ENCODE results near the gene SH3RF3.
"Not testable (repeated sequence)": the region's sequence is repeated elsewhere in the genome, so short reads cannot be mapped to it uniquely, and the experiment has no call there.

The SH3RF3 gene

DNA sequence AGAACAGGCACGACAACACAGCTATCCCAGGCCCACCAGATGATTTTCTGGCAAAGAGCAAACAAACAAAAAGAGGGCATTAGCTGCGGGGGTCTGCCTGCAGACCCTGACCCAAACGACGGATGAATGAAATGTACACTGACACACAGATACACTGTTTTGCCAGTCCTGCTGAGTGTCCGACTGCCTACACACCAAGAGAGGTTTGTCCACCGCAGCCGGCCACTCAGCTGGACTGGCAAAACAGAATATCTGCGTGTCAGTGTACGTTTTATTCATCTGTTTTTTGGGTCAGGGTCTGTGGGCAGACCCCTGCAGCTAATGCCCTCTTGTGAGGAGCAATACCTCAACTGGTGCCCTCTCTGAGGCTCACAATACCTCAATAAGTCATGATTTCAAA is 10.7 kb upstream of the SH3RF3 start:
- no peak for DNase-seq

DNA sequence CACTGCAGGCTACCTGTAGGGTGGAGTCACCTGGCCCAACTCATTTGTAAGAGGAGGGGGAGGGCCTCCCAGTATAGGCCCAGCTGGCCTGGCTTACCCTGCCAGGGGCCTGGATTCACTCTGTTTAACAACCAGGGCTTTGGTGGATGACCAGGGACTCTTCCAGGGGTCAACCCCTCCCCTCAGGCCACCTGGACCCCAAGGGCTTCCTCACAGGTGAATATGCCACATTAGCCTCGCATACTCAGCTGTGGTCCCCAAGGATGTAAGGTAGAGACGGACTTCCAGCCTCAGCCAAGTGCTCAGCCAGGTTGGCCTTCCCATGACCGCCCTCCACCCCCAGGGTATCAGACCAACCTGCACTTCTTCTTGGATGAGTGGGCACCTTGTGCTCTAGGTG is 8.8 kb upstream of the SH3RF3 start:
- no peak for DNase-seq

DNA sequence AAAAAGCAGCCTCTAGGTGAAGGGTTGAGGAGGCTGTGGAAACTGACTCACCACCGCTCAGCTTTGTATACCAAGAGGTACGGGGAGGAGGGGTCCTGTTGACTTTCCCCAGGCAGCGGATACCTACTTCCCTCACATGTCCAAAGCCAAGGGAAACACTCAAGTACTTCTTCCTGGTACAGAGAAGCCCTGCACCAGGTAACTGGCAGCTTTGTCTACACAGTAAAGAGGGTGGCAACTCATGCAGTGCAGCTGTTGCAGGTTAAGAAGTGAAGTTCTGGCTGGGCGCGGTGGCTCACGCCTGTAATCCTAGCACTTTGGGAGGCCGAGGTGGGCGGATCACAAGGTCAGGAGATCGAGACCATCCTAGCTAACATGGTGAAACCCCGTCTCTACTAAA is 8.3 kb upstream of the SH3RF3 start:
- DNase-seq, result not testable (repeated sequence)

DNA sequence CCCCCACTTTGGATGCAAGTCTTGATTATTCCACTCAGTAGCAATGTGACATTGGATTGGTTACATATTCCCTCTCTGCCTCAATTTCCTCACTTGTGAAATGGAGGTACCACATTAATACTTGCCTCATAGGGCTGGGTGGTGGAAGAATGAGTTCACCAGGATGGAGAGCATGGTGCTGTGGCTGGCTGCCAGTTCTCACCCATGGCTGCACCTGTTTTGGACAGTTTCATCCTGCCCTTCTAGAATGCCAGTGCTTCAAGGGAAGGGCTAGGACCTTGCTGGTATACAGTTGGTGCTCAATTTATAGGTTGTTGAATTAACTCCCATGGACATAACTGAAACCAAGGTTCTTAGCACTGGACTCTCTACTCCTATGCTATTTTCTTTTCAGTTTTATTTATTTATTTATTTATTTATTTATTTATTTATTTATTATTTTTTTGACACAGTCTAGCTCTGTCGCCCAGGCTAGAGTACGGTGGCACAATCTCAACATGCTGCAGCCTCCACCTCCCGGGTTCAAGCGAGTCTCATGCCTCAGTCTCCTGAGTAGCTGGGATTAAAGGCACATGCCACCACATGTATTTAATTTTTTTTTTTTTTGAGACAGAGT is 5.3 kb upstream of the SH3RF3 start:
- DNase-seq, result no peak

DNA sequence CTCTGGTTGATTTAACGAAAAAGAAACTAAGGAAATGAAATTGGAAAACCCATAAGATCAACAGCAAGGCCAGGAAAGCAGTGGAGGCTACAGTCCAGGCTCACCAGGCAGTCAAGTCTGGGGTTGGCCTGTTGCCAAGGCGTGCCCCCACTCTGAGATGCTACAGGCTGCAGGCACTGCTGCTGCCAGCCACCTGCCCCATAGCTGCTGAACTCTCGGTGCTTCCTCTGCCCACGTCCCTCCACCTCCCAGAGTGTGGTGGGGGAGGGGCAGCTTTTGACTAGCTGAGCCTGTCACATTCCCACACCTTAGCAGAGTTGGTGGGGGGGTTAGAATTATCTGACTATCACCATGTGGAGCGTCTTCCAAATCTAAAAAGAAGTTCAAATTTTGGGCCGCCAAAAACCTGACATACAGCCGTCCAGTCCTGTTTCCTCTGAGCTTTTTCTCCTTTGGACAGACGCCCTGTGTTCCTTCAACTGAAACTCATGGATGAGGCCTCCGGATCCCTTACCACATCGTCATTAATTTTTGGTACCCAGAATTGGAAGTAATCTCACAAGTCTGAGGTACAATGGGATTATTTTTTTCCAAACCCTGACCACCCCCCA is 3.9 kb upstream of the SH3RF3 start:
- DNase-seq, result no peak

DNA sequence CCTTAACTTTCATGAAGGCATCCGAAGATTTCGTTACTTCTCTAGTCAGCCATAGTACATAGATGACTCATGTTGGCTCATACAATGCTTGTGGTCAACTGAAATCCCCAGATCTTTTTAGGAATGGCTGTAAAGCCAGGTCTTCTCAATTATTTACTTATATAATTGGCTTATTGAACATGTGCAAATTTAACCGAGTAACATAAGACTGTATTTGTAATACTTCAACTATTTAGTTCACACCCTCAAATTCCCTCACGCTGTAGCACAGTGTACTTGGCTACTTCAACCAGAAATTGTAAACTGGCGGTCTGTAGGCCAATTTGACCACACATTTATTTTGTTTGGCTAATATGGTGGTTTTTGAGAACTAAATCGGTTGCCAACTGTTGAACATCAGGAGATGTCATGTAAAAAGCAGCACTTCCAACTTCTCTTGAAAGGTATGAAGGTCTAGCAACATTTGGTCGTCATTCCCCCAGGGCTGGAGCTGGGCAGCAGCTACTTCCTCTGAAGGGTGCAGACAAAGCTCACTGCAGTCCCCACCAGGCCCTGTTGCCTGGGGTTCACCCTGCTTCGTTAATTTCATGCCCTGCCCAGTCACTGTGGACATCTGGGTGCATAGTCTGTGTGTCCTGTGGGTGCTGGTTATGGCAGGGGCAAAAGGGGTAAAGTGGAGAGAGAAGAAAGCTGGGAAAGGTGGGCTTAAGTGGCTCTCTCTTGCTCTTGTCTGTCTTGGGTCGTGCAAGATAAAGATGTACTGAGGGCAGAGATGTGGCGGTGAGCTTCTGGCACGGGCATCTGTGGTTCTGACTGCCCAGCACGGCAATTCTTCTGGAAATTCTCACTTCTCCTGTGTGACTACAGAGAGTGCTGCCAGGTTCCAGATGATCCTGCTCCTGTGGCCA is 3.2 kb upstream of the SH3RF3 start:
- peak; percentile 96 for DNase-seq

DNA sequence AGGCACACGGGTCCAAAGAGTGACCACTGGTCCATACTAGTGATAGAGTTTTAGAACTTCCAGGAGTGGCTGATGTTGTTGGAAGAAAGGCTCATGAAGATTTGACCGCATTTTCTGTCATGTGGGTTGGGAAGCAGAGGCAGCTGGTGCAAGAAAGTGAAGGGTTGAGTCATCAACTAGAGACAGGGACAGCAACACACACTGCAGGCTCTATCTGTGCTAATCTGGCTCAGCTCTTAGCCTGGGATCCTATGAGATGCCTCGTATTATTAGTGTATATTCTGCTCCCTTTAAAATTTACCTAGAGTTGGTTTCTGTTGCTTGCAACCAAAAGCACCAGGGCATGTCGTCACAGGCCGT is 2.5 kb upstream of the SH3RF3 start:
- peak; percentile 91 for DNase-seq

DNA sequence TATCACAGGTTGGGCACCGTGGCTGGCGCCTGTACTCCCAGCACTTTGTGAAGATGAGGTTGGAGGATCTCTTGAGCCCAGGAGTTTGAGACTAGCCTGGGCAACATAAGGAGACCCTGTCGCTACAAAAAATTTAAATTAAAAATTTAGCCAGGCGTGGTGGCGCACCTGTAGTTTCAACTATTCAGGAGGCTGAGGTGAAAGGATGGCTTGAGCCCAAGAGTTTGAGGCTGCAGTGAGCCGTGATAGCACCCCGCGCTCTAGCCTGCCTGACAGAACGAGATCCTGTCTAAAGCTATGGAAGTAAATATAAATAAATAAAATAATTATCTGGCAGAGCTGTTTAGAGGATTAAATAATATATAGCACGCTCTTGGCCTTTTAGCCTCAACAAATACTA is 1.4 kb upstream of the SH3RF3 start:
- DNase-seq, result no peak

DNA sequence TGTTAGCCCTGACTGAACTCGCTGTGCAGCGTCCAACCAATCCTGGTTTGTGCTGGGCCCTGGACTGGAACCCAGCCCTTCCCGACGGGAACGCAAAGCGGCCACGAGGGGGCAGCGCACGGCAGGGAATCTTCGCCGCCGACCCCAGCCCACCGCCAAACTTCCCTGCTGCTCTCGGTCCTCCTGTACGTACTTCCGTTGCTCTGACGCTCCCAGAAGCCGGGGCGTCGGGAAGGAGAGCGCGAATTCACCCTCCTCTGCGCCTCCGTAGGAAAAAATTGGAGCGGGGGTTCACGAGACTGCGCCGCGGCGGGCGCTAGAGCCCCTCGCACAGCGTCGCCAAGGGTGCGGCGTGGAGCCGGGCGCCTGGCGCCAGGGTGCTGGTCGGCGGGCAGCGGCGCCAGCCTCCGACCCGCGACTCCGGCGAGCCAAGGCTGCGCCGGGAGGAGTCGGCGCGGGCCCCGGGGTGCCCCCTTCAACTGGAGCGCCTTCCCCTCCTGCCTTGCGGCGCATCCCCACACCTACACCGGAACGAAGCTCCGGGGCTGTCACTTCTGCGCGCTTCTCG is 873 bp upstream of the SH3RF3 start:
- peak; percentile 88 for DNase-seq

DNA sequence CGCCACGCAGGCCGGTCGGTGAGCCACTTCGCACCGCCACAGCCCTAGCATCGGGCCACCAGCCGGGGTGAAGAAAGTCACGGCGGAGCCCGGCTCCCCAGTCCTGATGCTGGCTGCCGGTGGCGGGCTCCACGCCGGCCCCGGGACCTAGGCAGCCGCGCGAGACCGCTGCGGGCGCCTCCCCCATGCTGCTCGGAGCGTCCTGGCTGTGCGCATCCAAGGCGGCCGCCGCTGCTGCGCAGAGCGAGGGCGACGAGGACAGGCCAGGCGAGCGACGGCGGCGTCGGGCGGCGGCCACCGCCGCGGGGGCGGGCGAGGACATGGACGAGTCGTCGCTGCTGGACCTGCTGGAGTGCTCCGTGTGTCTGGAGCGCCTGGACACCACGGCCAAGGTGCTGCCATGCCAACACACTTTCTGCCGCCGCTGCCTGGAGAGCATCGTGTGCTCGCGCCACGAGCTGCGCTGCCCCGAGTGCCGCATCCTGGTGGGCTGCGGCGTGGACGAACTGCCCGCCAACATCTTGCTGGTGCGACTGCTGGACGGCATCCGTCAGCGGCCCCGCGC is 433 bp downstream of the SH3RF3 start:
- DNase-seq, result peak; percentile 46

DNA sequence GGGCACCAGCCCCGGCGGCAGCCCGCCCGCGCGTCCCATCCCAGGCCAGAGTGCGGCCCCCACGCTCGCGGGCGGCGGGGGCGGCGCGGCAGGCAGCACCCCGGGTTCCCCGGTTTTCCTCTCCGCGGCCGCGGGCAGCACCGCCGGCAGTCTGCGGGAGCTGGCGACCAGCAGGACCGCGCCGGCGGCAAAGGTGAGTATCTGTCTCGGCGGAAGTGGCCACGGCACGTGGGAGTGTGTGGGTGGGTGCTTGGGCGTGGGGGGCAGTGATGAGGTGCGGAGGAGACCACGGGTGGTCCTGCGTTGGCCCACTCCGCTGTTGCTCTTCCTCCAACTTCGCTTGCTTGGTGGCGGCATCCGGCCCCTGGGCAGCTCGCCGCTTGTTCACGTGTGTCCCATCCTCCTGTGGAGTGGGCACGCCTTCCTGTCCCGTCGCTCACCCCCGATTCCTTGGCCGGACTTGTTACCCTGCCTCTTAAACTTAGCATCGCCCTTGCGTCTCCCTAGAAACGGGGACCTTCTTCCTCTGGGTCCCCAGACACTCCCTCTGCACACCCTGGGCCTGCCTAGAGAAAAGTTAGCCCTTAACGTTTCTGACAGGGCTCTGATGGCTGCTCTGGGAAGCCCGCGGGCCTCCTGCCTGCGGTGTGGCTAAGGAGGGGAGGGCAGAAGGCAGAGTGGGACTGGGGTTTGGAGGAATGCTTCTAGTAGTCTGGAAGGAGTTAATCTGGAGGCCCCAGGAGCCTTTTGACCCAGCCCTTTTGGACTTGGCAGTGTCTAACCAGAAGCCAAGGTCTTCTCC is 1.1 kb downstream of the SH3RF3 start:
- peak; percentile 32 for DNase-seq

DNA sequence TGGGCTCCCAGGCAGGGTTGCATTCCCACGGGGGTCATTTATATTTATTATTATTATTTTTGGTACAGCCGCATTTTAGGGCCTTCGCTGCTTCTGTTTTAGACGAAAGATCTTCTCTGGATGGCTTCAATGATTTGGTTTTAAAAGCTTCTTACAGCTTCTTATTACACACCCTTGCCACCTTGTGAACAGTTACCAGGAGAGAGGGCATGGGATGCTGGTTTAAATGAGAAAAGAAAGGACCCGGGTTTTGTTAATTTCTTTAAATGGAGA is 1.7 kb downstream of the SH3RF3 start:
- DNase-seq, result no peak

DNA sequence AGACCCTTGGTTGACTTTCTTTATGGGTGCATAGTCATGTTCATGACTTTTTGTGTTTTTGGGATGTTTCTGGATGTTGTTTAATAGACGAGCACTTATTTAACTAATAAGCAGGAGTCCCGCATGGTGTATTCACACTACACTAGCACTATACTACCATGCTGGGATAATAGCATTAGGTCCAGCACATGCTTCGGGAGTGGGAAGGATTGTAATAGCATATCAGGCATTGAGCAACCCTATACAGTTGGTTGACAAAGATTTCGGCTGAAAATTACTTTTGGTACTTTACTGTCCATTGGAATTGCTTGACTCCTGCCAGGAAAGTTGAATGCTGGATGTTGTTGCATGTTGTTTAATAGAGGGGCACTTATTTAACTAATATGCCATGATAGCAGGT is 2.8 kb downstream of the SH3RF3 start:
- DNase-seq, result no peak

DNA sequence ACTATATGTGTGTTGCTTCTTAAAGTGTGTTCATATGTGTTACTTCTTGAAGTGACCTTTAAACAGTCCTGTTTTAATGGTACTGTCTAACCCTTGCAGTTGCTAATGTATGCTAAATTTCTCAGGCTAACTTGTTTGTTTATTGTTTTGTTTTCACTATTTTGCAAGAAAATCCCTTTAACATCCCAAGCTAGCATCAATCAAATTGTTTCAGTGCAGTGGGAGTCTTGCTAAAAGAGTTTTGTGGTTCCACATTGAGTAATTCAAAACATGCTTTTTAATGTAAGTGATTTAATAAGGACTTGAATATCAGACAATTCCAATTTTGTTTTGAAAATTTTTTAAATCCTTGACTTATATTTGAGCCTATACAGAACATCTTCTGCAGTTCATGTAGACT is 3.6 kb downstream of the SH3RF3 start:
- no peak for DNase-seq

DNA sequence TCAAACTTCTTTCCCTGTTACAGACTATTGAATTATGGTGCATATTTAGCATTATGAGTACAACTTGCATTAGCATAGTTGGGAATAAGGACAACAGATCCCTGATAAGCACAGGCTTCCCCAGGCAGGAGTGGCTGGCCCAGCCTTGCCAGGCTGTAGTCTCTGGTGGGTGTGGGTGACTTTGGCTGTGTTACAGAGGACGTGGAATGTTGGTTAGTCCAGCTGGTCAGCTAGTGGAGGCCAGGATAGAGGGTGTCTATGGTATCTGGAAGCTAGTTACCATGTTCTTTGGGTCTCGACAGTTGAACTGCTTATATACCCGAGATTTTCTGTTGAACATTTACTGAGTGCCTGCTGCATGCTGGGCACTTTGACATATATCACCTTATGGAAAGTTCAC is 4.7 kb downstream of the SH3RF3 start:
- no peak for DNase-seq

DNA sequence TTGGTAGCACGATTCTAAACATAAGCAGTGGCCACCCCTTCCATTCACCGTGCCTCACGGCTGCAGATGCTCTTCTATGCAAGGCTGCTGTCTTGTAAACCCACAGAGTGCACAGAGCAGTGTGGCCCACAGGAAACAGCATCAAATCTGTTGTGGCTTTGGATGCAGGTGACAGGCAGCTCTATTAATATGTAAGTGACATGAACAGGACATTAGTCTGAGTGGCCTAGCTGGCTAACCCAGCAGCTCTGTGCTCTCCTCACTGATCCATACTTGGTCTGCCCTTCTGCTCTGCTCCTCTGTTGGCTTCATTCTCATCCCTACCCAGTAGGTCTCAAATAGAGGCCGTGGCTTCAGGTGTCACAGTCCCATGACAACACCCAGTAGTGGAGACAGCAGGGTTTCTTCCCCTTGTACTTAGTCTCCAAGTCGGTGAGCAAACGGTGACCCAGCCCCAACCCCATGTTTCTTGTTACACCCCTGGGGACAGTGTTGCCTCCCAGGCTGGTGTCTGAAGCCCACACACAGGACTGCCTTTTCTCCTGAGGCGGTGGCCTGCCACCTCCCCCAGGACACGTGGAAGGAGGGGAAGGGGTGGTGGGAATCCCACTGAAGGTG is 5.8 kb downstream of the SH3RF3 start:
- no peak for DNase-seq

DNA sequence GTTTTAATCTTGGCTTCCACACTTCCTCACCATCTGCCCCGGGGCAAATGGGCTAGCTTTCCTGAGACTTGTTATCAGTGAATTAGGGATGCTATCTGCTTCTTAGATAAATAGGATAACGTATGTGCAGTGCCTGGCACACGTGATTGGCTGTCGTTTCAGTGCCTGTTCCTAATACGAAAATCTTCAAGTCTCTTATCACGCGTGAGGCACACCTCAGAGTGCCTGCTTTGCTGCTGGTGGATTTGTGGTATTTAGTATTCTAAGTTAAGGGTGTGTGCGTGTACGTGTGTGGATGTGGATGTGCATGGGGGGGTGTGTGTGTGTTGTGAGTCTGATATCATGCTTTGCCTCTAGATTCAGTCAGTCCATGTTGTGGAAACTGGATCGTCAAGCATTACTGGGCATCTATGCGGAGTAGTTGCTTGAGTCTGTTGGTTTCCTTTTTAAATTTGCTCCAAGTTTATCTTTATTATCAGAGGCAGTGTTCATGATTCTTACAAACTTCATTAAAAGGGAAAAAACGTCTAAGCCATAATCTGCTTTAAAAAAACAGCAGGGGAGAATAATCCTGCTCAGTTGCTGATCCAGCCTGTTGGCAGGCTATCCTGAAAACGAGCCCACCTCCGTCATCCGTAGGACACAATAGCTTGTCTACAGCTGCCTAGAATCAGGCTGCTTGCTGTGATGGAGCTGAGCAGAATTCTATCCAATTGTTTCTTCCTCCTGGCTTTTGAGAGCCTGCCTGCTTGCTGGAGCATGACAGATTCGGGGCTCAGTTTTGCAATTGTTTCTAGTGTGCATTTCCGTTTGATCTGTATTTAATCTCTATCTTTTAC is 6.6 kb downstream of the SH3RF3 start:
- DNase-seq, result no peak

DNA sequence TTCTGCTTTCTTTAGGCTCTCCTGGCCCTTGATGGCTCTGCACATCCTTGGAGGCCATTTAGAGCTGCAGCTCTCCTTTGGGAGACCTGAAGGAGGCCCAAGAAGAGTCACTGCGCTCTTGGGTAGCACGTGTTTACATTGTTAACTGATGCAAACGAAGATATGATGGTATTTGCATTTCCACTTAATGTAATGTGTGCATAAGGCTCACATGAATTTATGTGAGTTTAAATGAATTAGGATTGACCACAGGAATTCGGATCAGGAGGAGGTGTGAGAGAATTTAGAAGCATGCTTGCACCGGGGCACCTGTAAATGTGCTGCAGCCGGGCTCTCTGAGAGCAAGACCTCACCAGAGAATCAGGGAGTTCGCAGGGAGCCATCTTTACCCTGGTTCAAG is 7.5 kb downstream of the SH3RF3 start:
- DNase-seq, result no peak

DNA sequence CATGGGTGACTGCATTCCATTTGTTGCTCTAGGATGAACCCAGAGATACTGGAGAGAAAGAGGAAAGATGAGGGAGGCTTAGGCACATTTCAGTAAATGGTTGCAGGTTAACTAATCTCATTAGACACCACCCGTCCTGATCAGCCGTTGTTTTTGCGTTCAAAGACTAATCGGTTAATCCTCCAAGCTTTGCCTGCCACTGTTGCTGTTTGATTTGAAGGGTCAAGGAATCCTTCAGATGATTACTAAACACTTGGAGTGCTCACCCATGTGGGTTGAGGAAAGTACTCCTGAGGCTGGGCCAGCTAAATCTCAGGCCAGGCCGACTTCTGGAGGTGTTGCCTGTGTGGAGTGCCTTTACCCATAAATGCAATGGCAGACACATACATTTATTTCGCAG is 8.6 kb downstream of the SH3RF3 start:
- no peak for DNase-seq

DNA sequence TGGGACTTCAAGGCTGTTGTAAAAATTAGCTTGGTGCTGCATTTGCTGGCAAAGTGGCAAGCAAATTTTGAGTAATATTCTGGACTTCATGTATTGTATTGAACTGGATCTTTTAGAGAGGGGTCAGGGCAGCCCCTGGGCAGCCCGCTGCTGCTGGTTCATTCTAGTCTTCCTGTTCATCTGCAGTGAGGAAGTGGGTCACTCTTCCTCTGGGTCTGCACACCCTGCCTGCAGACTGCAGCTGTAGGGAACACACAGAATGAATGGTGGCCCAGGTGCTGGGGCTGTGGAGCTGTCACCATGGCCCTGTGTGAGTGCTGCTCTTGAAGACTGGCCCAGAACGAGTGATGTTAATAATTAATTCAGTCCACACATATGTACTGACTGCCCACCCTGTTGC is 9.4 kb downstream of the SH3RF3 start:
- DNase-seq, result no peak

DNA sequence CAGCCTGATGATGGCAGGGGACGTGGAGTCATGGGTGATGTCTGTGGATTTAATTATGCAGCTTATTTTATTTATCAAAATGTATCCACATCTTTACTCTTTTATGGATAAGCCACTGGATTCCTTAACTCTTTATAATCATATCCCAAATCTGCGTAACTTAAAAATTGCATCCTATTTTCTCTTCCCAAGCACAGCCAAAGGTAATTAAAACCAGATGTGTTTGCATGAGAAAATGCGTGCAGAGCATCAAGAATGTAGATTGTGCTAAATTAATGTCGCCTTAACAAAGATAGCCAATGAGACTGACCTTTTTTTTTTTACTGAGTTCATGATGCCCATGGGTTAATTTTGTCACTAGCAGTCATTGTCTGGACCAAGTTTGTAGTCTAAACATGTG is 10.0 kb downstream of the SH3RF3 start:
- DNase-seq, result peak; percentile 25
